SKM-1 (cell line): ENCODE data around the gene CCDC172.

Experiments used
- DNase-seq: peaks from one replicate; lab custom pipeline; 2025; ENCODE audit not compliant: unreplicated experiment; lab: John Stamatoyannopoulos, UW

The CCDC172 gene

GRCh38 chr10:116324227-116324950 lies at the start of gene CCDC172:
TSS of gene CCDC172 (plus strand) at chr10:116324448. CDS start at chr10:116325012, 564 bp downstream.
- no peak for DNase-seq

- no peak for DNase-seq
Measured at GRCh38 chr10:116276981-116277380, 47.3 kb upstream of the CCDC172 start.

- no peak for DNase-seq
Measured at GRCh38 chr10:116278846-116279245, 45.4 kb upstream of the CCDC172 start.

- DNase-seq: no peak
Measured at GRCh38 chr10:116281775-116282174, 42.5 kb upstream of the CCDC172 start.

- DNase-seq: no peak
Measured at GRCh38 chr10:116286626-116287200, 37.5 kb upstream of the CCDC172 start.

- peak; percentile 18 for DNase-seq
Measured at GRCh38 chr10:116287906-116288501, 36.2 kb upstream of the CCDC172 start.

- no peak for DNase-seq
Measured at GRCh38 chr10:116289652-116290051, 34.6 kb upstream of the CCDC172 start.

- DNase-seq: no peak
Measured at GRCh38 chr10:116292493-116292892, 31.8 kb upstream of the CCDC172 start.

- no peak for DNase-seq
Measured at GRCh38 chr10:116296291-116296721, 27.9 kb upstream of the CCDC172 start.

- DNase-seq: no peak
Measured at GRCh38 chr10:116298586-116298985, 25.7 kb upstream of the CCDC172 start.

GRCh38 chr10:116300542-116300941 lies 23.7 kb upstream of the CCDC172 start:
- DNase-seq: no peak

- DNase-seq: no peak
Measured at GRCh38 chr10:116304923-116305322, 19.3 kb upstream of the CCDC172 start.

- no peak for DNase-seq
Measured at GRCh38 chr10:116306847-116307246, 17.4 kb upstream of the CCDC172 start.

GRCh38 chr10:116307455-116307854 lies 16.8 kb upstream of the CCDC172 start:
- DNase-seq: no peak

- DNase-seq: no peak
Measured at GRCh38 chr10:116311016-116311415, 13.2 kb upstream of the CCDC172 start.

- DNase-seq: no peak
Measured at GRCh38 chr10:116311706-116312490, 12.3 kb upstream of the CCDC172 start.

- no peak for DNase-seq
Measured at GRCh38 chr10:116312548-116312947, 11.7 kb upstream of the CCDC172 start.

GRCh38 chr10:116316503-116316902 lies 7.7 kb upstream of the CCDC172 start:
- DNase-seq: peak; percentile 33

GRCh38 chr10:116324951-116325635 lies 845 bp downstream of the CCDC172 start:
- DNase-seq: no peak

GRCh38 chr10:116325987-116326386 lies 1.7 kb downstream of the CCDC172 start:
- no peak for DNase-seq

GRCh38 chr10:116329153-116329552 lies 4.9 kb downstream of the CCDC172 start:
- DNase-seq: no peak
